COLO829 (cell line): ENCODE data around the gene FMNL1.

Experiments used
- DNase-seq: peaks from one replicate; pipeline ENCODE4 v3.0.0; 2012; ENCODE audit warnings: low spot score

Gene FMNL1

GRCh38 chr17:45279898-45280297 lies 58.2 kb downstream of the FMNL1 start:
- DNase-seq = no peak

- DNase-seq = no peak
Measured at GRCh38 chr17:45282683-45283644, 61.3 kb downstream of the FMNL1 start.

GRCh38 chr17:45283711-45284110 lies 62.0 kb downstream of the FMNL1 start:
- no peak for DNase-seq

GRCh38 chr17:45284176-45285140 lies 62.8 kb downstream of the FMNL1 start:
- DNase-seq = no peak

GRCh38 chr17:45286286-45286685 lies 64.6 kb downstream of the FMNL1 start:
- DNase-seq = no peak

GRCh38 chr17:45287526-45288500 lies 66.1 kb downstream of the FMNL1 start:
- no peak for DNase-seq

- DNase-seq = no peak
Measured at GRCh38 chr17:45288825-45289224, 67.1 kb downstream of the FMNL1 start.

- no peak for DNase-seq
Measured at GRCh38 chr17:45289301-45290268, 67.9 kb downstream of the FMNL1 start.

GRCh38 chr17:45290269-45290765 lies 68.6 kb downstream of the FMNL1 start:
- no peak for DNase-seq

GRCh38 chr17:45291171-45291805 lies 69.6 kb downstream of the FMNL1 start:
- DNase-seq = no peak

- DNase-seq = no peak
Measured at GRCh38 chr17:45292696-45293412, 71.2 kb downstream of the FMNL1 start.

GRCh38 chr17:45293413-45294211 lies 71.9 kb downstream of the FMNL1 start:
- DNase-seq = peak; percentile 92

- DNase-seq = no peak
Measured at GRCh38 chr17:45294506-45294905, 72.8 kb downstream of the FMNL1 start.

GRCh38 chr17:45296003-45296832 lies 74.5 kb downstream of the FMNL1 start:
- DNase-seq = no peak

- DNase-seq = no peak
Measured at GRCh38 chr17:45296833-45297124, 75.1 kb downstream of the FMNL1 start.
